PC-3 (cell line): ENCODE measurements around the gene GMDS. TPM values are rescaled to one million over a fixed set of nuclear protein-coding genes. Genes with fewer than 3 reads are reported as not detected.

Experiments
- ATAC-seq: fragments of 200-7000 bp; cut with Tn5 transposase; 2 replicates; pipeline ENCODE4 v1.9.1; 2020; ENCODE audit warnings: mild to moderate bottlenecking, moderate library complexity
- BruUV-seq: library from RNA; stranded (reverse); fragments of 400-500 nt; replicated peaks from 2 replicates; lab custom pipeline; 2021; lab: Mats Ljungman, UMichigan
- CTCF ChIA-PET: fragments of 300-600 bp; sonication (Branson Sonifier 250); formaldehyde crosslinking; loops from one replicate; lab custom pipeline; 2022; ENCODE audit warnings: antibody characterized with exemption; lab: Charles Lee
- POLR2A ChIA-PET: fragments of 300-600 bp; sonication (Branson Sonifier 250); formaldehyde crosslinking; loops from one replicate; lab custom pipeline; 2022; ENCODE audit warnings: antibody characterized with exemption; ENCODE audit not compliant: unreplicated experiment; lab: Charles Lee
- DNase-seq: peaks from one replicate; pipeline ENCODE4 v3.0.0-alpha.2; 2015
- H2AFZ ChIP-seq: fragments of 300-600 bp; sonication (generic); 2 replicates; pipeline ENCODE4 v1.6.0; 2016; ENCODE audit warnings: antibody characterized with exemption, low read length
- H3F3A ChIP-seq: fragments of 300-600 bp; sonication (generic); one replicate; pipeline ENCODE4 v1.6.0; 2017; ENCODE audit warnings: antibody characterized with exemption, low read length, control low read depth, mild to moderate bottlenecking; ENCODE audit not compliant: unreplicated experiment
- H3K27ac ChIP-seq: fragments of 300-600 bp; sonication (generic); 2 replicates; pipeline ENCODE4 v1.5.1; 2016; ENCODE audit warnings: mild to moderate bottlenecking, low read length
- H3K27me3 ChIP-seq: fragments of 300-600 bp; sonication (generic); 2 replicates; pipeline ENCODE4 v1.6.1; 2016; ENCODE audit warnings: low read length, mixed read lengths
- H3K36me3 ChIP-seq: fragments of 300-600 bp; sonication (generic); 2 replicates; pipeline ENCODE4 v1.6.1; 2016; ENCODE audit warnings: low read depth, mixed run types, low read length, mixed read lengths
- H3K4me1 ChIP-seq: fragments of 300-600 bp; sonication (generic); 2 replicates; pipeline ENCODE4 v1.5.1; 2016; ENCODE audit warnings: low read length; ENCODE audit not compliant: insufficient read depth
- H3K4me2 ChIP-seq: fragments of 300-600 bp; sonication (generic); 2 replicates; pipeline ENCODE4 v1.6.0; 2016; ENCODE audit warnings: low read length
- H3K4me3 ChIP-seq: fragments of 300-600 bp; sonication (generic); 2 replicates; pipeline ENCODE4 v1.5.1; 2016; ENCODE audit warnings: mild to moderate bottlenecking, low read length, mixed read lengths
- H3K79me2 ChIP-seq: fragments of 300-600 bp; sonication (generic); 2 replicates; pipeline ENCODE4 v1.6.1; 2017; ENCODE audit warnings: low read length, mixed read lengths
- H3K9ac ChIP-seq: fragments of 300-600 bp; sonication (generic); 2 replicates; pipeline ENCODE4 v1.6.0; 2016; ENCODE audit warnings: mild to moderate bottlenecking, low read length
- H3K9me2 ChIP-seq: fragments of 300-600 bp; sonication (generic); replicated peaks from 2 replicates; pipeline ENCODE4 v1.6.1; 2016; ENCODE audit warnings: mixed run types, low read length, mixed read lengths
- H3K9me3 ChIP-seq: fragments of 300-600 bp; sonication (generic); 2 replicates; pipeline ENCODE4 v1.6.1; 2016; ENCODE audit warnings: low read length, mixed read lengths
- H4K20me1 ChIP-seq: fragments of 300-600 bp; sonication (generic); 2 replicates; pipeline ENCODE4 v1.6.1; 2016; ENCODE audit warnings: low read length, mixed read lengths
- EZH2 ChIP-seq: fragments of 300-600 bp; sonication (generic); IDR thresholded peaks from one replicate; pipeline ENCODE4 v1.6.1; 2017; ENCODE audit warnings: antibody characterized with exemption, mild to moderate bottlenecking, low read length; ENCODE audit not compliant: unreplicated experiment
- EZH2phosphoT487 ChIP-seq: fragments of 300-600 bp; sonication (generic); IDR thresholded peaks from 2 replicates; pipeline ENCODE4 v1.6.1; 2018; ENCODE audit warnings: mild to moderate bottlenecking, antibody characterized with exemption, low read length, borderline replicate concordance
- intact Hi-C: fragments of 100-400 bp; cut with micrococcal nuclease; formaldehyde crosslinking; loops from 2 replicates; pipeline ENCODE4 v1.9.0; 2023
- total RNA-seq: library from RNA; depleted of rRNA; stranded (reverse); fragments of >200 nt; gene quantifications from 2 replicates; pipeline ENCODE4 v1.2.3, GENCODE V29; 2014
- TF ChIP-seq, protein P1 (sequence below): fragments of 300-600 bp; sonication (generic); conservative IDR thresholded peaks from 2 replicates; pipeline ENCODE4 v1.5.1; 2017; ENCODE audit warnings: antibody characterized with exemption, low read depth, mild to moderate bottlenecking, low read length

GMDS gene
- total RNA-seq, 1 experiment from 2014 or later: 18.3 TPM

GRCh38 chr6:1621070-1621701, 624.2 kb downstream of the GMDS start:
- H3K36me3 ChIP-seq: no peaks in the 10 kb centered on the region
- BruUV-seq: no TSS peak
- no peaks in the 10 kb centered on the region for H3F3A ChIP-seq
- H4K20me1 ChIP-seq: no peaks in the 10 kb centered on the region
- no peak overlapping the region for H3K4me3 ChIP-seq
- H3K79me2 ChIP-seq: 0 out of 2 replicates have a peak, but pooled peaks cover 3% of the 10 kb centered on the region
- H3K4me2 ChIP-seq: no peak overlapping the region
- DNase-seq: no peak
- no peak overlapping the region for H3K27ac ChIP-seq
- H2AFZ ChIP-seq: no peak overlapping the region
- H3K9me3 ChIP-seq: no peaks in the 10 kb centered on the region
- intact Hi-C loops: no loop called here
- H3K9me2 ChIP-seq: no peaks in the 10 kb centered on the region
- POLR2A ChIA-PET: no interaction called here
- H3K27me3 ChIP-seq: no peaks in the 10 kb centered on the region
- no peak overlapping the region for H3K9ac ChIP-seq
- CTCF ChIA-PET: no interaction called here
- no peaks in the 10 kb centered on the region for H3K4me1 ChIP-seq
- TF ChIP-seq EZH2 (no peak), EZH2phosphoT487 (no peak)
- TF ChIP-seq, protein P1, sequence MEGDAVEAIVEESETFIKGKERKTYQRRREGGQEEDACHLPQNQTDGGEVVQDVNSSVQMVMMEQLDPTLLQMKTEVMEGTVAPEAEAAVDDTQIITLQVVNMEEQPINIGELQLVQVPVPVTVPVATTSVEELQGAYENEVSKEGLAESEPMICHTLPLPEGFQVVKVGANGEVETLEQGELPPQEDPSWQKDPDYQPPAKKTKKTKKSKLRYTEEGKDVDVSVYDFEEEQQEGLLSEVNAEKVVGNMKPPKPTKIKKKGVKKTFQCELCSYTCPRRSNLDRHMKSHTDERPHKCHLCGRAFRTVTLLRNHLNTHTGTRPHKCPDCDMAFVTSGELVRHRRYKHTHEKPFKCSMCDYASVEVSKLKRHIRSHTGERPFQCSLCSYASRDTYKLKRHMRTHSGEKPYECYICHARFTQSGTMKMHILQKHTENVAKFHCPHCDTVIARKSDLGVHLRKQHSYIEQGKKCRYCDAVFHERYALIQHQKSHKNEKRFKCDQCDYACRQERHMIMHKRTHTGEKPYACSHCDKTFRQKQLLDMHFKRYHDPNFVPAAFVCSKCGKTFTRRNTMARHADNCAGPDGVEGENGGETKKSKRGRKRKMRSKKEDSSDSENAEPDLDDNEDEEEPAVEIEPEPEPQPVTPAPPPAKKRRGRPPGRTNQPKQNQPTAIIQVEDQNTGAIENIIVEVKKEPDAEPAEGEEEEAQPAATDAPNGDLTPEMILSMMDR: no peak
- no peak for ATAC-seq

DNA sequence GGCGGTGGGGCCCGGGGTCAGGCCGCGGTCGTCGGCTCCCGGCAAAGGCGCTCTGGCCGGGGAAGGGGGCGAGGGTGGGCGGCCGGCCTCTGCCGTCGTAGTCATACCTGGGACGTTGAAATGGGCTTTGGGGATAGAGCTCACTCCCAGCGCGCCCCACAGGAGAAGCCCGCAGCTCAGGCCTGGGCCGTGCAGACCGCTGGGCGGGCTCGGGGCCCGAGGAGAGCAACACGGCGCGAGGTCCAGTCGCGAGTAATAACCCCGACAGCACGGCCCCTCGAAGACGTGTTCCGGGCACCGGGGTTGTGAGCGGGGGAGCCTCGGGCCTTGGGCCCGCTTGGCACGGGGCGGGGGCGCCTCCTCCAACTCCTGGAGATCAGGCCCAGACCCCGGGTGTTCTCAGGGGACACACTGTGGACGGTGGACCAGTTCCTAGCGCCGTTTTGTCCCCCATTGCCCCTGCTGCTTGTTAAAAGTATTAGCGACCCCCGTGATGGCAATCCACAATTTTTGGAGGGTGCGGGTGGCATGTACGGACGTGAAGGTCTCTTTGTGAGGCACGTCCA, 624.8 kb downstream of the GMDS start:
- no peaks in the 10 kb centered on the region for H3K27me3 ChIP-seq
- BruUV-seq: no TSS peak
- H3K36me3 ChIP-seq: no peaks in the 10 kb centered on the region
- no peaks in the 10 kb centered on the region for H3K4me1 ChIP-seq
- H3K4me2 ChIP-seq: no peak overlapping the region
- TF ChIP-seq, protein P1: no peak
- TF ChIP-seq EZH2phosphoT487: no peak
- no peak for TF ChIP-seq EZH2
- H4K20me1 ChIP-seq: no peaks in the 10 kb centered on the region
- 0 out of 2 replicates have a peak, but pooled peaks cover 3% of the 10 kb centered on the region for H3K79me2 ChIP-seq
- no peak for DNase-seq
- ChIA-PET POLR2A (no interaction called here), CTCF (no interaction called here)
- no peaks in the 10 kb centered on the region for H3K9me3 ChIP-seq
- no peak overlapping the region for H2AFZ ChIP-seq
- no peak overlapping the region for H3K9ac ChIP-seq
- no peak for ATAC-seq
- H3K4me3 ChIP-seq: no peak overlapping the region
- no peak overlapping the region for H3K27ac ChIP-seq
- no peaks in the 10 kb centered on the region for H3F3A ChIP-seq
- intact Hi-C loops: no loop called here
- no peaks in the 10 kb centered on the region for H3K9me2 ChIP-seq
